HEK293 (cell line): ENCODE data around the gene TADA2B.

ENCODE experiments used
- CTCF ChIA-PET: fragments of 350-600 bp; formaldehyde crosslinking; extraction: SDS; loops from one replicate; lab custom pipeline; 2021; ENCODE audit warnings: antibody characterized with exemption; lab: Yijun Ruan, JAX
- POLR2A ChIA-PET: fragments of 300-600 bp; formaldehyde crosslinking; extraction: SDS; loops from one replicate; lab custom pipeline; 2020; ENCODE audit warnings: antibody characterized with exemption, inconsistent platforms; lab: Yijun Ruan, JAX
- H3K27ac ChIP-seq: fragments of 200-500 bp; sonication (Bioruptor generic); 2 replicates; pipeline ENCODE4 v1.5.1; 2014; ENCODE audit warnings: low read depth, low read length, control low read depth, inconsistent platforms; ENCODE audit errors: extremely low read depth
- H3K36me3 ChIP-seq, 2 experiments: fragments of 200-500 bp in 1 of 2; sonication (Bioruptor generic) in 1 of 2; 1 replicate in 1 of 2; 2 replicates in 1 of 2; pipeline ENCODE4 v1.5.1; 2014 to 2017; ENCODE audit warnings: inconsistent platforms in 2 of 2, low read length in 2 of 2; ENCODE audit not compliant: control insufficient read depth in 2 of 2, insufficient read depth in 1 of 2
- H3K4me1 ChIP-seq: fragments of 200-500 bp; sonication (Bioruptor generic); 2 replicates; pipeline ENCODE4 v1.5.1; 2014; ENCODE audit warnings: mild to moderate bottlenecking, low read length, inconsistent platforms; ENCODE audit not compliant: control insufficient read depth, insufficient read depth
- H3K4me3 ChIP-seq: 2 replicates; pipeline ENCODE4 v1.5.1; 2011; ENCODE audit warnings: low read depth, mild to moderate bottlenecking, control low read depth, low read length, moderate library complexity
- H3K9me3 ChIP-seq: fragments of 200-500 bp; sonication (Bioruptor generic); 2 replicates; pipeline ENCODE4 v1.5.1; 2014; ENCODE audit warnings: low read depth, low read length, inconsistent platforms; ENCODE audit not compliant: control insufficient read depth, insufficient read depth
- BCL11A ChIP-seq: fragments of 450-650 bp; formaldehyde crosslinking; IDR thresholded peaks from 2 replicates; pipeline ENCODE4 v1.5.1; 2016; ENCODE audit warnings: low read depth, missing biosample characterization, missing genetic modification characterization
- BCL11B ChIP-seq: fragments of 450-650 bp; formaldehyde crosslinking; IDR thresholded peaks from 2 replicates; pipeline ENCODE4 v1.5.1; 2016; ENCODE audit warnings: low read depth, missing biosample characterization, missing genetic modification characterization
- HOXA7 ChIP-seq: sonication (generic); formaldehyde crosslinking; IDR thresholded peaks from 2 replicates; pipeline ENCODE4 v1.8.1; 2022; ENCODE audit warnings: missing genetic modification reagents, borderline replicate concordance
- IKZF3 ChIP-seq: fragments of 450-650 bp; IDR thresholded peaks from 2 replicates; pipeline ENCODE4 v1.5.0; 2018; ENCODE audit warnings: missing biosample characterization, mild to moderate bottlenecking, missing genetic modification characterization, moderate library complexity
- SP3 ChIP-seq: fragments of 450-650 bp; formaldehyde crosslinking; IDR thresholded peaks from 2 replicates; pipeline ENCODE4 v1.5.1; 2016; ENCODE audit warnings: missing biosample characterization, missing genetic modification characterization
- ZIC2 ChIP-seq: fragments of 450-650 bp; formaldehyde crosslinking; IDR thresholded peaks from 2 replicates; pipeline ENCODE4 v1.5.1; 2016; ENCODE audit warnings: missing biosample characterization, missing genetic modification characterization
- ZNF324 ChIP-seq: fragments of 450-650 bp; formaldehyde crosslinking; IDR thresholded peaks from 2 replicates; pipeline ENCODE4 v1.5.1; 2016; ENCODE audit warnings: missing biosample characterization, missing genetic modification characterization
- ZNF335 ChIP-seq: fragments of 450-650 bp; formaldehyde crosslinking; conservative IDR thresholded peaks from 2 replicates; pipeline ENCODE4 v1.5.1; 2016; ENCODE audit warnings: missing biosample characterization, missing genetic modification characterization
- ZNF404 ChIP-seq: fragments of 450-650 bp; formaldehyde crosslinking; IDR thresholded peaks from 2 replicates; pipeline ENCODE4 v1.5.1; 2017; ENCODE audit warnings: missing biosample characterization, missing genetic modification characterization
- ZNF416 ChIP-seq: fragments of 450-650 bp; formaldehyde crosslinking; IDR thresholded peaks from 2 replicates; pipeline ENCODE4 v1.5.1; 2016; ENCODE audit warnings: missing biosample characterization, missing genetic modification characterization
- ZNF514 ChIP-seq: fragments of 450-650 bp; formaldehyde crosslinking; IDR thresholded peaks from 2 replicates; pipeline ENCODE4 v1.5.1; 2016; ENCODE audit warnings: missing biosample characterization, missing genetic modification characterization
- ZNF768 ChIP-seq: fragments of 450-650 bp; formaldehyde crosslinking; IDR thresholded peaks from 2 replicates; pipeline ENCODE4 v1.5.1; 2018; ENCODE audit warnings: missing biosample characterization, mild to moderate bottlenecking, missing genetic modification characterization
- ZNF837 ChIP-seq: fragments of 450-650 bp; formaldehyde crosslinking; IDR thresholded peaks from 2 replicates; pipeline ENCODE4 v1.5.1; 2016; ENCODE audit warnings: missing biosample characterization, missing genetic modification characterization
- TF ChIP-seq, protein P1 (sequence below): fragments of 450-650 bp; formaldehyde crosslinking; IDR thresholded peaks from 2 replicates; pipeline ENCODE4 v1.5.1; 2016; ENCODE audit warnings: missing biosample characterization, missing genetic modification characterization
- TF ChIP-seq, protein P2 (sequence below): fragments of 450-650 bp; formaldehyde crosslinking; IDR thresholded peaks from 2 replicates; pipeline ENCODE4 v1.5.1; 2016; ENCODE audit warnings: missing biosample characterization, missing genetic modification characterization, borderline replicate concordance
- TF ChIP-seq, protein P3 (sequence below): fragments of 450-650 bp; formaldehyde crosslinking; IDR thresholded peaks from 2 replicates; pipeline ENCODE4 v1.5.0; 2017; ENCODE audit warnings: missing biosample characterization, missing genetic modification characterization, borderline replicate concordance
- TF ChIP-seq, protein P4 (sequence below): fragments of 450-650 bp; formaldehyde crosslinking; IDR thresholded peaks from 2 replicates; pipeline ENCODE4 v1.5.1; 2016; ENCODE audit warnings: missing biosample characterization, missing genetic modification characterization, borderline replicate concordance

TADA2B gene

DNA sequence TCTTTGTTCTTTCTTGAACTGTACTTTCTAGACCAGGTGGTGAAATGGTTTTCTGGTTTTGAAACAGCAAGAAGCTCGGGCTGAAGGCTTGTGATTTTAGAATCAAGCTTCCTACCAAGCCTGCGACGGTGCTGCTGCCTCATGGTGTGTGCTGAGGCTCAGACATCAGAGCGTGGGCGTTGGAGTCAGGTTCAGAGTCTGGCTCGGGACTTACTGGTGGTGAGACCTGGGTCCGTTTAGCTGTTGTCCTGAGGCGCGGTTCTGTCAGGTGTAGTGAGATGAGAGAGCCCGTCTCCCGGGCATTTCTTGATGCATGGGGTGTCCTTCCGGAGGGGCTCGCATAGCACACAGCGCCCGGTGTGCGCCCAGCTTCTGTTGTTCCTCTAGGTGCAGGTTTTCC is 19.7 kb upstream of the TADA2B start:
- Histone ChIP-seq H3K4me3 (no peak overlapping the region), H3K36me3 (peaks cover 9 to 69% of the 10 kb centered on the region in 2 experiments; a peak in 2 of 3 replicates), H3K9me3 (no peaks in the 10 kb centered on the region), H3K27ac (no peak overlapping the region), H3K4me1 (no peaks in the 10 kb centered on the region)
- ChIA-PET CTCF (interaction anchor here (0.6 kb wide), 1 partner anchor 98 kb away, joined by 3 read pairs; no protein-coding TSS in a partner anchor), POLR2A (no interaction called here)
- no peak for TF ChIP-seq IKZF3 (tag by site-specific recombination)
- no peak for TF ChIP-seq ZNF768
- no peak for TF ChIP-seq ZNF404 (tag by site-specific recombination)
- TF ChIP-seq, protein P1, sequence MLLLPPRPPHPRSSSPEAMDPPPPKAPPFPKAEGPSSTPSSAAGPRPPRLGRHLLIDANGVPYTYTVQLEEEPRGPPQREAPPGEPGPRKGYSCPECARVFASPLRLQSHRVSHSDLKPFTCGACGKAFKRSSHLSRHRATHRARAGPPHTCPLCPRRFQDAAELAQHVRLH = no peak
- TF ChIP-seq, protein P2, sequence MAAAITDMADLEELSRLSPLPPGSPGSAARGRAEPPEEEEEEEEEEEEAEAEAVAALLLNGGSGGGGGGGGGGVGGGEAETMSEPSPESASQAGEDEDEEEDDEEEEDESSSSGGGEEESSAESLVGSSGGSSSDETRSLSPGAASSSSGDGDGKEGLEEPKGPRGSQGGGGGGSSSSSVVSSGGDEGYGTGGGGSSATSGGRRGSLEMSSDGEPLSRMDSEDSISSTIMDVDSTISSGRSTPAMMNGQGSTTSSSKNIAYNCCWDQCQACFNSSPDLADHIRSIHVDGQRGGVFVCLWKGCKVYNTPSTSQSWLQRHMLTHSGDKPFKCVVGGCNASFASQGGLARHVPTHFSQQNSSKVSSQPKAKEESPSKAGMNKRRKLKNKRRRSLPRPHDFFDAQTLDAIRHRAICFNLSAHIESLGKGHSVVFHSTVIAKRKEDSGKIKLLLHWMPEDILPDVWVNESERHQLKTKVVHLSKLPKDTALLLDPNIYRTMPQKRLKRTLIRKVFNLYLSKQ (tag by site-specific recombination) = no peak

DNA sequence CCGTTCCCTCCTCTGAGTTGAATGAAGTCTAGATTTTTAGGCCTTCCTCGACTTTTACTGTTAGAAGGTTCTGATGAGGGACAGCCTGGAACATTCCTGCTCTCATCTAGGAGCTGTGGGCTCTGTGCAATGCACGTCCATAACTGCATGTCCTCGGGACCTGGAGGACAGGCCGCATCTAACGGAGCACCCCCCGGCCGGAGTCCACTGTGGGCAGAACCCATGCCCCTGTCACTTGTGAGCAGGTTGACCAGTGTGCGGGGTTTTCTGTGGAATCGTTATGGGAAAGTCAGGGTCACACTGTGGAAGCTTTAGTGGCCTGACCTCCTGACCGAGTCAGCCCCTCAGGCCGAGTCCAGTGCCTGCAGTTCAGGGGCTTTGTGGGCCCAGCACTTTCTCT is 19.3 kb upstream of the TADA2B start:
- Histone ChIP-seq H3K9me3 (no peaks in the 10 kb centered on the region), H3K36me3 (peaks cover 9 to 70% of the 10 kb centered on the region in 2 experiments; a peak in 2 of 3 replicates), H3K4me3 (no peak overlapping the region), H3K27ac (no peak overlapping the region), H3K4me1 (no peaks in the 10 kb centered on the region)
- TF ChIP-seq BCL11B (tag by site-specific recombination) (no peak), ZNF416 (tag by site-specific recombination) (no peak), ZNF837 (tag by site-specific recombination) (no peak), SP3 (tag by site-specific recombination) (no peak), ZIC2 (tag by site-specific recombination) (no peak), ZNF514 (tag by site-specific recombination) (no peak), HOXA7 (CRISPR knock-in tag) (no peak), ZNF335 (tag by site-specific recombination) (no peak), BCL11A (tag by site-specific recombination) (no peak), ZNF324 (tag by site-specific recombination) (no peak)
- TF ChIP-seq, protein P3, sequence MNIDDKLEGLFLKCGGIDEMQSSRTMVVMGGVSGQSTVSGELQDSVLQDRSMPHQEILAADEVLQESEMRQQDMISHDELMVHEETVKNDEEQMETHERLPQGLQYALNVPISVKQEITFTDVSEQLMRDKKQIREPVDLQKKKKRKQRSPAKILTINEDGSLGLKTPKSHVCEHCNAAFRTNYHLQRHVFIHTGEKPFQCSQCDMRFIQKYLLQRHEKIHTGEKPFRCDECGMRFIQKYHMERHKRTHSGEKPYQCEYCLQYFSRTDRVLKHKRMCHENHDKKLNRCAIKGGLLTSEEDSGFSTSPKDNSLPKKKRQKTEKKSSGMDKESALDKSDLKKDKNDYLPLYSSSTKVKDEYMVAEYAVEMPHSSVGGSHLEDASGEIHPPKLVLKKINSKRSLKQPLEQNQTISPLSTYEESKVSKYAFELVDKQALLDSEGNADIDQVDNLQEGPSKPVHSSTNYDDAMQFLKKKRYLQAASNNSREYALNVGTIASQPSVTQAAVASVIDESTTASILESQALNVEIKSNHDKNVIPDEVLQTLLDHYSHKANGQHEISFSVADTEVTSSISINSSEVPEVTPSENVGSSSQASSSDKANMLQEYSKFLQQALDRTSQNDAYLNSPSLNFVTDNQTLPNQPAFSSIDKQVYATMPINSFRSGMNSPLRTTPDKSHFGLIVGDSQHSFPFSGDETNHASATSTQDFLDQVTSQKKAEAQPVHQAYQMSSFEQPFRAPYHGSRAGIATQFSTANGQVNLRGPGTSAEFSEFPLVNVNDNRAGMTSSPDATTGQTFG (tag by site-specific recombination) = no peak
- TF ChIP-seq, protein P4, sequence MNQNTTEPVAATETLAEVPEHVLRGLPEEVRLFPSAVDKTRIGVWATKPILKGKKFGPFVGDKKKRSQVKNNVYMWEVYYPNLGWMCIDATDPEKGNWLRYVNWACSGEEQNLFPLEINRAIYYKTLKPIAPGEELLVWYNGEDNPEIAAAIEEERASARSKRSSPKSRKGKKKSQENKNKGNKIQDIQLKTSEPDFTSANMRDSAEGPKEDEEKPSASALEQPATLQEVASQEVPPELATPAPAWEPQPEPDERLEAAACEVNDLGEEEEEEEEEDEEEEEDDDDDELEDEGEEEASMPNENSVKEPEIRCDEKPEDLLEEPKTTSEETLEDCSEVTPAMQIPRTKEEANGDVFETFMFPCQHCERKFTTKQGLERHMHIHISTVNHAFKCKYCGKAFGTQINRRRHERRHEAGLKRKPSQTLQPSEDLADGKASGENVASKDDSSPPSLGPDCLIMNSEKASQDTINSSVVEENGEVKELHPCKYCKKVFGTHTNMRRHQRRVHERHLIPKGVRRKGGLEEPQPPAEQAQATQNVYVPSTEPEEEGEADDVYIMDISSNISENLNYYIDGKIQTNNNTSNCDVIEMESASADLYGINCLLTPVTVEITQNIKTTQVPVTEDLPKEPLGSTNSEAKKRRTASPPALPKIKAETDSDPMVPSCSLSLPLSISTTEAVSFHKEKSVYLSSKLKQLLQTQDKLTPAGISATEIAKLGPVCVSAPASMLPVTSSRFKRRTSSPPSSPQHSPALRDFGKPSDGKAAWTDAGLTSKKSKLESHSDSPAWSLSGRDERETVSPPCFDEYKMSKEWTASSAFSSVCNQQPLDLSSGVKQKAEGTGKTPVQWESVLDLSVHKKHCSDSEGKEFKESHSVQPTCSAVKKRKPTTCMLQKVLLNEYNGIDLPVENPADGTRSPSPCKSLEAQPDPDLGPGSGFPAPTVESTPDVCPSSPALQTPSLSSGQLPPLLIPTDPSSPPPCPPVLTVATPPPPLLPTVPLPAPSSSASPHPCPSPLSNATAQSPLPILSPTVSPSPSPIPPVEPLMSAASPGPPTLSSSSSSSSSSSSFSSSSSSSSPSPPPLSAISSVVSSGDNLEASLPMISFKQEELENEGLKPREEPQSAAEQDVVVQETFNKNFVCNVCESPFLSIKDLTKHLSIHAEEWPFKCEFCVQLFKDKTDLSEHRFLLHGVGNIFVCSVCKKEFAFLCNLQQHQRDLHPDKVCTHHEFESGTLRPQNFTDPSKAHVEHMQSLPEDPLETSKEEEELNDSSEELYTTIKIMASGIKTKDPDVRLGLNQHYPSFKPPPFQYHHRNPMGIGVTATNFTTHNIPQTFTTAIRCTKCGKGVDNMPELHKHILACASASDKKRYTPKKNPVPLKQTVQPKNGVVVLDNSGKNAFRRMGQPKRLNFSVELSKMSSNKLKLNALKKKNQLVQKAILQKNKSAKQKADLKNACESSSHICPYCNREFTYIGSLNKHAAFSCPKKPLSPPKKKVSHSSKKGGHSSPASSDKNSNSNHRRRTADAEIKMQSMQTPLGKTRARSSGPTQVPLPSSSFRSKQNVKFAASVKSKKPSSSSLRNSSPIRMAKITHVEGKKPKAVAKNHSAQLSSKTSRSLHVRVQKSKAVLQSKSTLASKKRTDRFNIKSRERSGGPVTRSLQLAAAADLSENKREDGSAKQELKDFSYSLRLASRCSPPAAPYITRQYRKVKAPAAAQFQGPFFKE (tag by site-specific recombination) = no peak
- ChIA-PET POLR2A (no interaction called here), CTCF (interaction anchor here (0.6 kb wide), 1 partner anchor 99 kb away, joined by 3 read pairs; no protein-coding TSS in a partner anchor)
